SK-N-MC (cell line): Measurements from ENCODE around the gene GBX2.

Source experiments
- DNase-seq: peaks from one replicate; pipeline ENCODE4 v3.0.0-alpha.2; 2011; ENCODE audit warnings: low read depth, low spot score
- H3K27ac ChIP-seq: fragments of 200-600 bp; sonication (generic); 2 replicates; pipeline ENCODE4 v1.5.1; 2016; ENCODE audit warnings: mixed run types
- H3K36me3 ChIP-seq: fragments of 200-600 bp; sonication (generic); 2 replicates; pipeline ENCODE4 v1.6.1; 2017; ENCODE audit warnings: antibody characterized with exemption, low read length, mixed read lengths; ENCODE audit not compliant: insufficient read depth
- H3K4me3 ChIP-seq: fragments of 200-600 bp; sonication (generic); 2 replicates; pipeline ENCODE4 v1.5.1; 2016
- H3K9ac ChIP-seq: fragments of 200-600 bp; sonication (generic); 2 replicates; pipeline ENCODE4 v1.8.0; 2017; ENCODE audit warnings: mixed run types, mixed read lengths; ENCODE audit not compliant: insufficient read length
- H3K9me3 ChIP-seq: fragments of 200-600 bp; sonication (generic); 2 replicates; pipeline ENCODE4 v1.6.1; 2017; ENCODE audit warnings: low read depth, mild to moderate bottlenecking, antibody characterized with exemption, low read length, moderate library complexity, mixed read lengths
- EZH2 ChIP-seq: fragments of 200-600 bp; sonication (generic); IDR thresholded peaks from one replicate; pipeline ENCODE4 v1.6.1; 2017; ENCODE audit warnings: antibody characterized with exemption
- FOXP2 ChIP-seq: optimal IDR thresholded peaks from 2 replicates; pipeline ENCODE3; 2011; ENCODE audit warnings: mild to moderate bottlenecking, moderate library complexity; ENCODE audit not compliant: insufficient read depth; ENCODE audit errors: extremely low read length, control extremely low read depth
- POLR2AphosphoS5 ChIP-seq: IDR thresholded peaks from 2 replicates; pipeline ENCODE4 v1.6.1; 2012; ENCODE audit warnings: mild to moderate bottlenecking, low read depth, low read length, borderline replicate concordance

Gene GBX2

GRCh38 chr2:236209996-236210395, 41.8 kb upstream of the GBX2 start:
- TF ChIP-seq FOXP2 (no peak), POLR2AphosphoS5 (no peak), EZH2 (no peak)
- Histone ChIP-seq H3K9ac (no peak overlapping the region), H3K36me3 (no peaks in the 10 kb centered on the region), H3K9me3 (no peaks in the 10 kb centered on the region), H3K27ac (no peak overlapping the region), H3K4me3 (no peak overlapping the region)
- no peak for DNase-seq

- Histone ChIP-seq H3K27ac (no peak overlapping the region), H3K9ac (no peak overlapping the region), H3K36me3 (no peaks in the 10 kb centered on the region), H3K9me3 (no peaks in the 10 kb centered on the region), H3K4me3 (no peak overlapping the region)
- no peak for DNase-seq
- TF ChIP-seq FOXP2: no peak
- no peak for TF ChIP-seq EZH2
- TF ChIP-seq POLR2AphosphoS5: no peak
Observed at GRCh38 chr2:236209535-236209934, 41.3 kb upstream of the GBX2 start.

GRCh38 chr2:236208019-236208926, 40.1 kb upstream of the GBX2 start:
- no peak overlapping the region for H3K27ac ChIP-seq
- no peaks in the 10 kb centered on the region for H3K9me3 ChIP-seq
- H3K9ac ChIP-seq: no peak overlapping the region
- H3K36me3 ChIP-seq: no peaks in the 10 kb centered on the region
- H3K4me3 ChIP-seq: no peak overlapping the region
- TF ChIP-seq EZH2 (no peak), POLR2AphosphoS5 (no peak), FOXP2 (no peak)
- DNase-seq: no peak

GRCh38 chr2:236207472-236207871, 39.3 kb upstream of the GBX2 start:
- H3K9ac ChIP-seq: no peak overlapping the region
- H3K36me3 ChIP-seq: no peaks in the 10 kb centered on the region
- no peak overlapping the region for H3K4me3 ChIP-seq
- no peaks in the 10 kb centered on the region for H3K9me3 ChIP-seq
- no peak overlapping the region for H3K27ac ChIP-seq
- DNase-seq: no peak
- TF ChIP-seq FOXP2 (no peak), EZH2 (no peak), POLR2AphosphoS5 (no peak)

GRCh38 chr2:236205867-236206645, 37.9 kb upstream of the GBX2 start:
- no peak for TF ChIP-seq EZH2
- no peak for TF ChIP-seq FOXP2
- TF ChIP-seq POLR2AphosphoS5: no peak
- Histone ChIP-seq H3K9ac (no peak overlapping the region), H3K36me3 (no peaks in the 10 kb centered on the region), H3K4me3 (no peak overlapping the region), H3K27ac (no peak overlapping the region), H3K9me3 (no peaks in the 10 kb centered on the region)
- no peak for DNase-seq

GRCh38 chr2:236204953-236205352, 36.8 kb upstream of the GBX2 start:
- Histone ChIP-seq H3K27ac (no peak overlapping the region), H3K9ac (no peak overlapping the region), H3K9me3 (no peaks in the 10 kb centered on the region), H3K4me3 (no peak overlapping the region), H3K36me3 (no peaks in the 10 kb centered on the region)
- no peak for DNase-seq
- TF ChIP-seq POLR2AphosphoS5 (no peak), EZH2 (no peak), FOXP2 (no peak)

GRCh38 chr2:236200378-236200777, 32.2 kb upstream of the GBX2 start:
- Histone ChIP-seq H3K4me3 (no peak overlapping the region), H3K9me3 (no peaks in the 10 kb centered on the region), H3K9ac (no peak overlapping the region), H3K36me3 (no peaks in the 10 kb centered on the region), H3K27ac (no peak overlapping the region)
- DNase-seq: no peak
- TF ChIP-seq EZH2 (no peak), POLR2AphosphoS5 (no peak), FOXP2 (no peak)

- H3K9me3 ChIP-seq: no peaks in the 10 kb centered on the region
- no peak for DNase-seq
- H3K4me3 ChIP-seq: no peak overlapping the region
- no peak overlapping the region for H3K9ac ChIP-seq
- TF ChIP-seq EZH2: no peak
- no peak for TF ChIP-seq POLR2AphosphoS5
- TF ChIP-seq FOXP2: no peak
- no peaks in the 10 kb centered on the region for H3K36me3 ChIP-seq
- H3K27ac ChIP-seq: no peak overlapping the region
Observed at GRCh38 chr2:236196366-236196765, 28.2 kb upstream of the GBX2 start.
